Heart right ventricle (tissue), 16 donors: Measurements from ENCODE around the gene COMMD9. TPM values are rescaled to one million over a fixed set of nuclear protein-coding genes. Genes with fewer than 3 reads are reported as not detected.

Experiments
- ATAC-seq, 8 donors: fragments of 200-7000 bp; cut with Tn5 transposase; one replicate each; pipeline ENCODE4 v1.9.1; 2020; ENCODE audit warnings: mild to moderate bottlenecking in 8 of 8, moderate library complexity in 8 of 8, moderate number of reproducible peaks in 1 of 8
- DNase-seq, 2 donors: peaks; one replicate each; pipeline ENCODE4 v3.0.0-alpha.2; 2020
- H3K27ac ChIP-seq, 10 donors: fragments of 200-600 bp; sonication (generic) in 2 of 10; one replicate each; pipeline versions ENCODE4 v1.5.0 to v1.8.0; 2020 to 2022; ENCODE audit warnings: mild to moderate bottlenecking in 3 of 10
- H3K27me3 ChIP-seq, 7 donors: fragments of 200-600 bp; one replicate each; pipeline ENCODE4 v1.8.0; 2021 to 2022; ENCODE audit warnings: mild to moderate bottlenecking in 2 of 7
- H3K36me3 ChIP-seq, 9 donors: fragments of 200-600 bp; sonication (generic) in 1 of 9; one replicate each; pipeline versions ENCODE4 v1.5.0 to v1.8.0; 2020 to 2022; ENCODE audit warnings: mild to moderate bottlenecking in 2 of 9
- H3K4me1 ChIP-seq, 9 donors: fragments of 200-600 bp; sonication (generic) in 1 of 9; one replicate each; pipeline versions ENCODE4 v1.5.0 to v1.8.0; 2020 to 2022; ENCODE audit warnings: mild to moderate bottlenecking in 4 of 9
- H3K4me3 ChIP-seq, 10 donors: fragments of 200-600 bp; sonication (generic) in 2 of 10; one replicate each; pipeline versions ENCODE4 v1.5.0 to v1.8.0; 2020 to 2022; ENCODE audit warnings: mild to moderate bottlenecking in 7 of 10, moderate library complexity in 2 of 10
- H3K9me3 ChIP-seq, 11 donors: fragments of 200-600 bp in 10 of 11; sonication (generic) in 2 of 11; one replicate each; pipeline versions ENCODE4 v1.5.0 to v1.8.0; 2013 to 2022; ENCODE audit warnings: mild to moderate bottlenecking in 2 of 11, control low read depth in 1 of 11, moderate library complexity in 1 of 11
- CTCF ChIP-seq, 9 donors: fragments of 200-600 bp; sonication (generic) in 2 of 9; IDR thresholded peaks; one replicate each; pipeline versions ENCODE4 v1.5.0 to v1.8.0; 2021 to 2022; ENCODE audit warnings: antibody characterized with exemption in 9 of 9, mild to moderate bottlenecking in 5 of 9, moderate library complexity in 1 of 9
- WGBS, 2 donors: extraction: QIAGEN DNeasy Blood & Tissue Kit; methylation state at CpG; one replicate each; pipeline ENCODE4 v1.1.7; 2013; ENCODE audit warnings: inconsistent platforms in 1 of 2; 5-methylcytosine and 5-hydroxymethylcytosine counted together
- intact Hi-C, 10 donors: fragments of 100-400 bp; cut with DNase I; formaldehyde crosslinking; loops; one replicate each; pipeline versions ENCODE4 v1.11.1 to v1.14.2; 2022
- polyA plus RNA-seq, 2 donors: library from polyadenylated mRNA; stranded (reverse); fragments of 200-250 nt; gene quantifications; one replicate each; pipeline ENCODE4 v1.2.3, GENCODE V29; 2013
- total RNA-seq, 10 donors: library from RNA; stranded (reverse); fragmentation: NEBNext Ultra II Directional in 3 of 10; extraction: Animal tissue kit (Norgen Biotek cat#: 25700) in 3 of 10; gene quantifications; one replicate each; pipeline versions ENCODE4 v1.2.1 to v1.2.4, GENCODE V29; 2021 to 2023
- donor health status: Arrhythmogenic right ventricular cardiomyopathy.
- donor health status: ischemic (EF 13 %, LVEDD 7.1; RV severe dilation, severe dysfunction).
- donor health status: healthy with polysubstance abuse.
- donor health status: DM: no; HTN: yes; CAD: no.
- donor health status: DM: no; HTN: no; CAD: no.
- donor health status: ischemic (EF 25% LVEDD 6.9; RV normal size, moderate dysfunction).
- donor health status: ischemic (EF 25% LVEDD 5.7; RV mildly dilated, moderate dysfunction).
- donor health status: healthy.
- donor health status: DM: yes; HTN: yes; CAD: no.
- donor health status: Ischemic cardiomyopathy.
- donor health status: ischemic (EF 35%, LVEDD 5.7; RV mildly dilated, moderate dysfunction).
- donor health status: nonischemic (EF 11% LVEDD 7.7; RV severe dilation, severe dysfunction).
- donor health status: DM: yes; HTN: yes; CAD: no.
- donor health status: PGD.
- donor health status: ischemic (EF 29% LVEDD 5.4; RV normal size, mild dysfunction).
- donor health status: nonischemic (EF 23%, LVEDD 6.1; RV moderate dilation, normal function).

COMMD9 gene
- total and polyA plus RNA-seq, 12 donors: 22.3 to 69.4 (median 56.0) TPM

GRCh38 chr11:36295926-36296325, 6.7 kb upstream of the COMMD9 start, which contains the start of gene PRR5L:
TSS of gene PRR5L (plus strand) at chr11:36296288. CDS start at chr11:36401122, 104,834 bp downstream.
- H3K4me3 ChIP-seq: no peak within 1 kb of the TSS
- intact Hi-C loops: loop anchor here in 2 of 10 donors (5.0 to 10.0 kb wide), 2 partner anchors 179 to 181 kb away; no protein-coding TSS in a partner anchor
- no peak for TF ChIP-seq CTCF (IDR thresholded peaks at IDR 0.05)
- 81 to 82% methylated on average over 3 of the region's 3 CpGs for WGBS, 2 donors
- no peak within 1 kb of the TSS for H3K27ac ChIP-seq
- no peaks in the 10 kb centered on the region for H3K27me3 ChIP-seq
- peaks cover 0 to 9% (median 3%) of the 10 kb centered on the region in 9 donors for H3K4me1 ChIP-seq
- no peak for DNase-seq
- H3K9me3 ChIP-seq: no peaks in the 10 kb centered on the region
- H3K36me3 ChIP-seq: no peaks in the 10 kb centered on the region
- ATAC-seq: no peak

- H3K9me3 ChIP-seq: no peaks in the 10 kb centered on the region
- no peak overlapping the region for H3K27ac ChIP-seq
- peaks cover 0 to 20% (median 13%) of the 10 kb centered on the region in 9 donors for H3K4me1 ChIP-seq
- WGBS, 2 donors: 31 to 32% methylated on average over 4 of the region's 4 CpGs
- ATAC-seq (no peak), DNase-seq (no peak)
- no peaks in the 10 kb centered on the region for H3K27me3 ChIP-seq
- peak in 8 of 9 donors; percentile 15 to 63 (median 54) for TF ChIP-seq CTCF (IDR thresholded peaks at IDR 0.05)
- H3K36me3 ChIP-seq: no peaks in the 10 kb centered on the region
- intact Hi-C loops: loop anchor here in 8 of 10 donors (1.0 to 10.0 kb wide), 6 partner anchors 182 to 205 kb away; no protein-coding TSS in a partner anchor
- no peak overlapping the region for H3K4me3 ChIP-seq
Measured at GRCh38 chr11:36292311-36292722, 3.1 kb upstream of the COMMD9 start.

GRCh38 chr11:36288442-36289225, 590 bp downstream of the COMMD9 start:
- DNase-seq (no peak), ATAC-seq (peak in 4 of 8 donors; percentile 11 to 37 (median 18))
- Histone ChIP-seq H3K36me3 (no peaks in the 10 kb centered on the region), H3K27me3 (no peaks in the 10 kb centered on the region), H3K4me1 (peaks cover 0 to 28% (median 13%) of the 10 kb centered on the region in 9 donors), H3K9me3 (peaks cover 0 to 2% (median 0%) of the 10 kb centered on the region in 11 donors), H3K27ac (peak overlapping the region in 7 of 10 donors; percentile 31 to 83 (median 40)), H3K4me3 (peak overlapping the region; percentile 45 to 90 (median 75))
- no peak for TF ChIP-seq CTCF (IDR thresholded peaks at IDR 0.05)
- intact Hi-C loops: no loop called here
- 37 to 38% methylated on average over 31 of the region's 31 CpGs for WGBS, 2 donors

GRCh38 chr11:36282926-36283325, 6.3 kb downstream of the COMMD9 start:
- Histone ChIP-seq H3K4me3 (no peak overlapping the region), H3K27me3 (no peaks in the 10 kb centered on the region), H3K36me3 (peaks cover 0 to 26% (median 12%) of the 10 kb centered on the region in 9 donors), H3K27ac (no peak overlapping the region), H3K9me3 (peaks cover 0 to 22% (median 0%) of the 10 kb centered on the region in 11 donors), H3K4me1 (peaks cover 0 to 25% (median 4%) of the 10 kb centered on the region in 9 donors)
- TF ChIP-seq CTCF (IDR thresholded peaks at IDR 0.05): no peak
- 83 to 93% methylated on average over 1 of the region's 1 CpG for WGBS, 2 donors
- DNase-seq (no peak), ATAC-seq (no peak)
- intact Hi-C loops: no loop called here
